NCI-H345 treated with DMSO at 0.1 percent for 48 hours (cell line): Measurements from ENCODE around the gene KCNA1.
"Not testable (repeated sequence)": the region's sequence is repeated elsewhere in the genome, so short reads cannot be mapped to it uniquely, and the experiment has no call there.

Source experiments
- DNase-seq: peaks from one replicate; lab custom pipeline; 2025; ENCODE audit not compliant: unreplicated experiment; lab: John Stamatoyannopoulos, UW

Gene KCNA1

DNA sequence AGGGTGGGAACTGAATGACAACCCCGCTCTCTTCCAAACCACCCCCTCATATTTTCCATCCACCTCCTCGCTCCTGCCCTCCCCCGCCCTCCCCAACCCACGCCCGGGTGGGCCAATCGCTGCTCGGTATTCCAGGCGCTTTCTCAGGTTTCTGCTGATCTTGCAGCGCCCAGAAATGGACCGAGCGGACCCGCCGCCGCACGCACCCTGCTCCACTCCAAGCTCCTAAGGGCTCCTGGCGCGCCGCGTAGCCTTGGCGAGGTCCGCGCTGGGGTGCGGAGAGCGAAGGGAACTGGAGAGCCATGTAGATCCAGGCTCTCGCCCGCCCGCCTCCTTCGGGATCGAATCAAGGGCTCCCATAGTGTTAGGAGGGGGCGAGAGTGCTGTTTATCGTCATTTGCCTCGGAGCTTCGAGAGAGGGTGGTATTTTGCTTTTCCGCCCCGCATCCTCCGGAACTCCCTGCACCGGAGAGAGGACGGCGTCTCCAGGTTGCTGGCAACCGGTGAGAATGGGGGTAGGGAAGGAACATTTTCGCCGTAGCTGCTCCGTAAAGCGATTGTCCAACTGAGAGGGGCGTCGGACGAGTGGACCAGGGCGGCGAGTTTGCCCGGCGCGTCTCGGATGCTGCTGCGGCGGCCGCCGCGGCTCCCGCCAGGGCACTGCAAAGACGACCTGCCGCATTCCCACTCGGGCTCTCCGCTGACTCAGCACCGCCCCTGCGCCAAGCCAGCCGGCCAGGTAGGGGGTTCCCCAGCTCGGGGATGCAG, at the start of gene KCNA1:
TSS of gene KCNA1 (plus strand) at position 172 of the 768 bp plus-strand sequence. CDS start 1,474 bp downstream, outside the sequence.
- peak; percentile 64 for DNase-seq

DNA sequence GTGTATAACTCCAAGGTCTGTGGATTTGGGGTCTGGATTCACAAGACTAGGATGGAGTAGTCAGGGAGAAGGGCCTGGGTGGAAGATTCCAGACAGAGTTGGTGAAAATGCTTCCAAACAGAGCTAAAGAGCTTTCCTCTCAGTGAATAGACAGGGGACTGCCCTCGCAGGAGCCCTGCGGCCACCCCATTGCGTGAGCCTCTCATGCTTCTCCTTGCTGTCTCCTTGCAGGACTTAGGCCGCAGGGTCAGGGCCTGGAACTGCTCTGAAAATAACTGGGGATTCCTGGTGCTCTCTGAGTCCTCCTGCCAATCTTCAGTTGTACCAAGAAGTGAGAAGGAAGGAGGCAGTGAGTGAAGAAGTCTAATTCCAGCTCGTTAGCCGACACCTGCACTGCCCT, 49.0 kb upstream of the KCNA1 start:
- no peak for DNase-seq

DNA sequence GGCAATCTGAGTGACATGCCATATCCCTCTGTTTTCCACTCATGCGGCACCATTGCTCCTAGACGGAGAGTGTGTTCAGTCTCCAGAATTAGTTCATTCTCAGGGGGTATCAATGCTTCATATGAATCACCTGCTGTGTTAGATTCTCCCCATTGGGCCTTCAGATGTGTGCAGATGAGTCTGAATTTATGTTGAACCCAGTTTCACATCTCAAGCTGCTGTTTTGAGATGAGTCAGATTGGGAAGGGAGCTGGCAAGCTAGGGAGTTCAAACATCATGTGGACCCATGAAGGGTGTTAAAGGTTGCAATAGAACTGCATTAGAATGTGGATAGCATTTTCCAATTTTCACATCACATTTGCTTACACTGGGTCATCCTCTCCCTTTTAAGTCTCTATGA, 46.9 kb upstream of the KCNA1 start:
- no peak for DNase-seq

DNA sequence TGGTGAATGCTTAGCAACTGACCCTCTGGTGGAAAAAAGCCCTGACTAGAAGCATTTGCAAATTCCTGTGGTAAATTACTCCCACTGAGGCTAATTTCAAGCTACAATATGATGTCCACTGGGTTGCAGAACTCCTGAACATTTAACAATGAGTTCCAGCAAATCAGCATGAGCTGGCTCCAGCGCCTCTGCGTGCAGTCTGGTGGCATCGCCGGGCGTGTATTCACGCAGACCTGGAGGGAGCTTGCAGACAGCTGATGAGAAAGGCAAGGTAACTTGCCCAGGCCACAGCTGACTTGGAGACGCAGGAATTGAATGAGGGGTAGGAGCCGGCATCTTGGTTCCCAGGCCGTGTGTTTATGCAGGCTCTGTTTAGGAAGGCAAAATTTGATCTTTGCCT, 45.1 kb upstream of the KCNA1 start:
- DNase-seq, result no peak

DNA sequence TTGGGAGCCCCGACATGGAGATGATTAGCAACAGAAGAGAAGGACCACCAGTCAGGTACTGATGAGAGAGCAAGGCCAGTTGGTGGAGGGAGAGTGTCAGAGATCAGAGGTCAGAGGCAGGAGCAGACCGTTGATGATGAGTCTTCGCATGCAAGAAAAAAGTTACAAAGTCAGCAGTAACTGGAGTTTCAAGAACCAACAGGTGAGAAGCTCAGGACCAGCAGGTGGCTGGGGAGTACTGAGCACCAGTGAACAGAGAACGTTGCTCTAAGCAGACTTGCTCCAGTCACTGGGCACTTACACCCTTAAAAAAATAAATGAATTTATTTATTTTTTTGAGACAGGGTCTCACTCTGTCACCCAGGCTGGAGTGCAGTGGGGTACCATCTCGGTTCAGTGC, 44.5 kb upstream of the KCNA1 start:
- no peak for DNase-seq

DNA sequence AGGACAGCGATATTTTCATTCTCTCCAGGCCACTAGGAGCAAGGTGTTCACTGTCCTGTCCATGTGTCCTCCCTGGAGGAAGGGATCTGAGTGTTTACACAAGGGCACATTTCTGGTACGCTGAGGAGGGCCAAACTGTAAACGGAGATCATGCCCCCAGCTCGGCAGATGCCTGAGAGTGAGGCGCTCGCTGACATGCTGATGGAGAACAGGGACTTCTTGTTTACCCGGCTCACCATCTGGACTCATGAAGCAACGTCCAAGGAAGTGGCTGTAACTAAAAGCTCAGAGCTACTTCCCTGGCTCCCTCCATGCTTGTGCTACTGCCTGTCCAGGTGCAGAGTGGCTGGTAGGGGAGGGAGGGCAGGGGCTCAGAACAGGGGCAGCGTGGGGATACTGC, 43.4 kb upstream of the KCNA1 start:
- no peak for DNase-seq

DNA sequence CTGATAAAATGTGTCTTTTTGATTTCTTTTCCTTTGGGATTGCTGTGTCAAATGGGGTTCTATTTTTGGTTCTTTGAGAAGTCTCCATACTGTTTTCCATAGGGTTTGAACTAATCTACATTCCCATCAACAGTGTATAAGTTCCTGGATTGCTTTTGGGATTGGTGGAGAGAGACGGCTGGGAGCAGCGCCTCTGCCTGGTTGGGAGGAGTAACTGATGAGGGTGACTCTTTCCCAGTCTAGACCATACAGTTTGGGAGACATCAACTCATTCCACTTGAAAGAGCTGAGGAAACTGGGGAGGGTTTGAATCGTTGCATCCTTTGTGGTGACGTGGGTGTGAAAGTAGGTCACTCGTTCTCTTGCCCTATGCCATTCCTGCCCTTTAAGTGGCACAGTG, 42.3 kb upstream of the KCNA1 start:
- no peak for DNase-seq

DNA sequence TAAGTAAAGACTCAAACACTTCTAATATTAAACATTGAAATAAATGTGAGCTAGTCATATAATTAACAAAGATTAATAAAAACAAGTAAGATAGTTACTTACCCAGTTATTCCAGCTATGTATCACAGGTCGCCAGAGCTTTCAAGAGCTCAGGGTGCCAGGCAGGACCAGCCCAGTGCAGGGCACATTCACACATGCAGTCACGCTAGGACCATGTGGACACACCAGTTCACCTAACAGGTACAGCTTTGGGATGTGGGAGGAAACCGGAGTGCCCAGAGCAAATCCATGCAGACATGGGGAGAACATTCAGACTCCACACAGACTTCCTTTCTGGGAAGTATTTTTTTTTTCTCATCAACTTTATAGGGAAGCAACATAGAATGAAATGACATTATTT, 39.3 kb upstream of the KCNA1 start:
- DNase-seq, result no peak

DNA sequence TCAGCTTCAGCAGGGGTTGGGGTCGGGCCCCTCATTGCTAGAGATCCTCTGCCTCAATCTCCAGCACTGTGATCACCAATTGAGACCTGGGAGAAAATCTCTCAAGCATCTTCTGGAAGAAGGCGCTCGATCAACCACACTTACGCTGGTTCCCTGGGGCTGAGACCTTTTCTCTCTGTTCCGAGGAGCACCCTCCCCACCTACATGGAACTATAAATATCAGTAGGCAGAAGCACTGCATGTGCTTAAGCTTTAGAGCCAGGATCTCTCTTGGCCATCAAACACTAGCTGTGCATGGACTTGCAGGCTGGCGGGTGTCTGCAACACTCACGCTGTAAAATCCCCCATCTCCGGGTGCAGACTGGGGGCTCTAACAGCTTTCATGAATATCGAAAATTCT, 38.2 kb upstream of the KCNA1 start:
- no peak for DNase-seq

DNA sequence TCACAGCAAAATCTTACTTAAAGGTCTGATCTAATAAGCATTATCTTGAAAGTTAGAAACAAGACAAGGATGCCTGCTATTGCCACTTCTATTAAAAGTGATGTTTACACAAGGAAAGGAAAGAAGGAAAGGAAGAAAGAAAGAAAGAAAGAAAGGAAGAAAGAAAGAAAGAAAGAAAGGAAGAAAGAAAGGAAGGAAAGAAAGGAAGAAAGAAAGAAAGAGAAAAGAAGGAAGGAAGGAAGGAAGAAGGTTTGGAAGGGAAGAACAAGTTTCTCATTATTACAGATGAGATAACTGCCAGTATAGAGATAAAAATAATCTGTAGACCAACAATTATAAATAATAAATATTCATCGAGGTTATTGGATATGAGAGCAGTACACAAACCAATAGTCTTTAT, 35.8 kb upstream of the KCNA1 start:
- no peak for DNase-seq

DNA sequence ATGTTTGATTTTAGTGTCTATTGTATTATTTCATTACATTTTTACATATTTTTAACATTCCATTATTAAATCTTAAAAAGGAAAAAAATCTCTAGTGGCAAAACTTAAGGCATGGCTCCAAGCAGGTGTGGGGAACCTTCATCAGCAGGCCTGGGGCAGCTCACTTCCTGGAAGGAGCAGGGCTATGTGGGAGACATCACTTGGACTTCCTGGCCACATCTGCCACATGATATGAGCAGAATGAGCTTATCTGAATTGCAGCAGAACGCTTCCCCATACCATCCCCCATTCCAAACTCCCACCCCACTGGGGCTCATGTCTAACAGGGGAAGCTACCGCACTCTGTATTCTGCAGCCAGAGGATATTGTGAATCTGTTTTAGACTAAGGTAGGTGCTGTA, 35.0 kb upstream of the KCNA1 start:
- DNase-seq, result no peak

DNA sequence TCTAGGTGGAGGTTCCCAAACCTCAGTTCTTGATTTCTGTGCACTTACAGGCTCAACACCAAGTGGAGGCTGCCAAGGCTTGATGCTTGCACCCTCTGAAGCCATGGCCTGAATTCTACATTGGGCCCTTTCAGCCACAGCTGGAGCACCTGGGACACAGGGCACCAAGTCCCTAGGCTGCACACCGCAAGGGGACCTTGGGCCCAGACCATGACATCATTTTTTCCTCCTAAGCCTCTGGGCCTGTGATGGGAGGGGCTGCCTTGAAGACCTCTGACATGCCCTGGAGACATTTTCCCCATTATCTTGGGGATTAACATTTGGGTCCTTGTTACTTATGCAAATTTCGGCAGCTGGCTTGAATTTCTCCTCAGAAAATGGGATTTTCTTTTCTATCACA, 30.2 kb upstream of the KCNA1 start:
- not testable (repeated sequence) for DNase-seq

DNA sequence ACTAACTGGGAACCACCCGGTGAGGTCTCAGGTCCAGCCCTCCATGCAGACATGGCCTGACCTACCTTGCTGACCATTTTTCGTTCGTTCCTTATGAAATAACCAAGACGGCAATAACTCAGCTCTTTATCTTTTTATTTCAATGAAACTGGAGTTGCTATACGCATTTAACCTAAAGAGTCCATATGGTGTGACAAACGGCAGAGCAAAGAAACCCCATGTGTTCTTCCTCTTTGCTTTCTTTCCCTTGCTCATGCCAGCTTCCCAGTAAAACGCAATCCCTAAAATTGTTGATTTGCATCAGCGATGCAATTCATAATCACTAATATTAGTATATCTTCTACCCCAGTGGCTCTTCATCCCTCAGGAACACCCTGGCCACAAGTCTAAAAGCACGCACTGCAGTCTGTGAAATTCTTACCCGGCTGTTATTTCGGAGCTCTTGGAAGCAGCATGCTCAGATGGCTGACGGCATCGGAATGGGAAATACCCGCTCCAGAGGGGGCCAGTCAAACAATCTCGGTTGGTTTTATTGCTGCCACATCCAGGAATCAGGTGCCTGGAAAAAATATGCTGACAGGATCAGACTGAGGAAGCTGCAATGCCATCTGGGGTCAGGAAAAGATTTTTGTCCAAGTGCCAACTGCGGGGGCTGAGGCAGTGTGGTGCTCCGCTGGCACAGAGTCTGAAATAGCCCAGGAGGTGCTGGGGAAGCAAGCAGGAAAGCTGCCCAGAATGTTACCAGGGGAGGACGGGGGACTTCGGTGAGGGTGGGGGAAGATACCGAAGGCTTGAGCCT, 28.2 kb upstream of the KCNA1 start:
- no peak for DNase-seq

DNA sequence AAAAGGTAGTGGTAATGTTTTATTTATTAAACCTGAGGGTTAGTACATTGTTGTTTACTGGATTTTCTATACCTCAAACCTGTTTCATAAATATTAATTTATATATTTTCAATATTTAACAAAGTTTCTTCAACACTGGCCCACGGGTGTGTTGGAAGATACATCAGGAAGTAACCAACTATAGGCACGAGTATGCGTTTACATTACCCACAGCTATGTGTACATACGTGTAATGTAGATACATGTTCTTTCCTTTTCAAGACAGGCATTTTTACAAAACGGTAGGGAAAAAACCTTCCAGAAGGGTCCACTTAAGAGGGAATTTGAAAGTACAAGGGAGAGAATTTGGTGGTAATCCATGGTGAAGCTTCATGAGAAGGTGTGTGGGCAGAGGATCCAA, 17.8 kb upstream of the KCNA1 start:
- DNase-seq, result no peak

DNA sequence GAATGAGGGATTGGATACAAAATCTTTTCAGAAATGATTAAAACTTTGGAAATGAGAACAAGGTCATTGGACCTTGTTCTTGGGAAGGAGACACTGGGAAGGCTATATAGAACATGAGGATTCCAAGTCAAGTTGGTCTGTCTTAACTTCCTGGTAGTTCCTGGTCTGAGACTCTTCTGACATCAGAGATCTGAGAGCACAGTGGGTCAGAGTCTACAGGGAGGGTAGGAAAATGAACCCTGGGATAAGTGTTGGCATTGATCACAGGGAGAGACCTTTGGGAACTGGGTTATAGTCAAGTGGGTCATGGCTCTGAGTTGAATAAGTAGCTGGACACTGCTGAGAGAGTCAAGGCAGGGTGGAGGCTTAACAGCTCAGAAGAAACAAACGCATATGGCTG, 17.3 kb upstream of the KCNA1 start:
- DNase-seq, result no peak

DNA sequence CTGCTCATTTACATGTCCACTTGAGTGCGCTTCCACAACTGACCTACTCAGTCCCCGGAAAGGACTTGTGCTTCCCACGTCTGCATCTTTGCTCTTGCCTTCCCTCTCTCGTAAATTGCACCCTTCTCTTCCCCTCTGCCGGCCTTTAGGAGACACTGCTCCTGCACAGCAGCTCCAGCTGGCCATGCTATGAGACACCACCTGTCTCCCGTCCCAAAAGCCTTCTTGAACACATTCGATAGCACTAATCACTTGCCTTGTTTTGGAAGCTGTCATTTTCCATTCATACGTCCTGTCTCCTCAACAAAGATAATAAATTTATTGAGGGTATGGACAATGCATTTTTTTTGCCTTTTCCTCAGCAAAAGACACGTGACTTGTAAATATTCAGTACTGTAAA, 15.7 kb upstream of the KCNA1 start:
- no peak for DNase-seq

DNA sequence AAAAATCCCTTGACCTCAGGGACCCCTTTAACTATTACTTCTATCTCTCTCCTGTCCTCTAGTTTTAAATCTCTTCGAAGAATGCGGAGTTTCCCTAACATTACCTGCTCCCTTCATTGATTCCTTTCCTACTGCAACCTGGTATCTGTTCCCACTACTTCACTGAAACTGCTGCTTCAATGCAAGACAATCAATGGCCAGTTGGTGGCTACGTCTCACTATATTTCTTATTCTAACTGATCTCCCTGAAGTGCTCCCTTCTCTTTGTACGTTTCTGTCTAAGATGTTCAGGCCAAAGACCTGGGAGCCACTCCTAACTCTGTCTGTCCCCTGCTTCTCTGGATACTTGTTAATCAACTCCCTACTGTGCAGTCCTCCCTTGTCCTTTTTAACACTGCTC, 10.3 kb upstream of the KCNA1 start:
- peak; percentile 11 for DNase-seq

DNA sequence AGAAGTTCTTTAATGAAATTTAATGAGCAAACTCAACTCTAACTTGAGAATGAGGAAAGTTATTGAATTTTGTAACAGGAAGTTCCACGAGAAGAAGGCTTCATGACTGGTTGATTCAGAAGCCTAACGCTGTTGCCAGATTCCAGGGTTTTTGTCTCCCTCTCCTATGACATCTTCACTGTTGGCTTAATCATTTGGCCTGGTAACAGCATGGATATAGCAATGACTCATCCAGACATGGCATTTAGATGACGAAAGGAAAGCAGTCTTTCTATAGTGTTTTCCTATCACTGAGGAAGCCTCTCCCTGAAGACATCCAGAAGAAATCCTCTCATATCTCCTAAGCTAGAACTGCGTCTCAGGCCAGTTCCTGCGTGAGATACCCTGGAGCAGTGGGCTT, 9.4 kb upstream of the KCNA1 start:
- DNase-seq, result no peak

DNA sequence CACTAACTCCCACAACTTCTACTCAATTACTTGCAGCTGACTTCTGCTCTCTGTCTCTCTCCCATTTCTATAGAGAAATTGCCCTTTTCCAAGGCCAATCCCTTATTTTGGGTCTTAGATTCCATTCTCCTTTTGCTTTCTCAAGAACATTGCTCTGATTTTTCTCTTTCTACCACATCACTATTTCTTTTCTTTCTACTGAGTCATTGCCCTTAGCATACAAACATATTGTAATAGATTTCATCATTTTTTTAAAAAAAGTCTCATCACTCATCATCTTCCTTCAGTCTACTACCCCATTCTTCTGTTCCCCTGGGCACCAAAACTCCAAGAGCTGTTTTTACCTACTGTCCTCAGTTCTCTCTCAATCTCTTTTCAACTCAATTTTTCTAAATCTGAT, 4.4 kb upstream of the KCNA1 start:
- no peak for DNase-seq

DNA sequence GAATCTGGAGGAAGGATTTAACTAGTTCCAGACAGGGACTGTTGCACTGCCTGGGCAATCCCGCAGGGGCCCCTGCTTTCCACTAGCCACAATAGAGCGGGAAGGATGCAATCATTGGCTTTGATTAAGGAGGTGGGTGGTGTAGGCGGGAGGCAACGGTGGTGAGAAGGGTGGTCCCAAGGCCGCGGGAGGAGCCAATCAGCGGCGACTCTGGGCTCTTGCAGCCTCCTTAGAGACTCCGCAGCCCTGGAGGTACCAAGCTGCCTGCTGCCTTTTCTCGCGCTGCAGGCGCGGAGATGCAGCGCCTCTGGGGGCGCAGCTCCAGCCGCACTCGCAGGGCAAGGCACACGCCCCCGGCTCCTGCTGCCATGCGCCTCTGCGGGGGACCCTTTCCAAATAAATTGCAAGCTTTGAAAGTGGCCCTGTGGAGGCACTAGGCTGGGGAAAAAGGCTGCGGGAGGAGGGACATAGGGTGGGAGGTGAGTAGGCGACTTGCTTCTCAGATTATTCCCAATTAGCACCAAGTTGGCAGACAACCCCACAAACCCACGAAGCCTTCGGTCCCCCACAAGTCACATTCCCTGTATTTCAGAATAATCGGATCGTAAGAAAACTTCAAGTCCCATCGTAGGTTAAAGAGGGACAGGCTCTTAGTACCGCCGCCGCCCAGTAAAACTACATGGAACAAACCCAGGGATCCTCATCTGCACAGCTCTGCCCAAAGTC, 858 bp upstream of the KCNA1 start:
- peak; percentile 83 for DNase-seq

DNA sequence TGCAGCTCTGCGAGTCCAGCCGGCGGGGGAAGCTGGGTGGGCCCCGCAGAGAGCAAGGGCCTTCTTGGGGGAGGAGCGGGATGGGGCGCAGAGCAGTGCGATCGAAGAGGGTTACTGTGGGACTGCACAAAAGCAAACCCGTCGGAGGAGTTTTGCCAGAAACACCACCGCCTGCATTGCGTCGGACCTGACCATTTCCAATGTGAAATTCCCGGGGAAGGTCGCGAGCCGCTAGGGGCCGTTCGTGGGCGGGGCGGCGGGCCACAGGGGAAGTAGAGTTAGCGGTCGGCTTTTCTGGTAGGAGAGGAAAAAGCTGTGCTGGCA, 333 bp upstream of the KCNA1 start:
- peak; percentile 64 for DNase-seq
